SK-N-MC (cell line): Measurements from ENCODE around the gene LYRM4.

Experiments
- EZH2 ChIP-seq: fragments of 200-600 bp; sonication (generic); IDR thresholded peaks from one replicate; pipeline ENCODE4 v1.6.1; 2017; ENCODE audit warnings: antibody characterized with exemption
- FOXP2 ChIP-seq: optimal IDR thresholded peaks from 2 replicates; pipeline ENCODE3; 2011; ENCODE audit warnings: mild to moderate bottlenecking, moderate library complexity; ENCODE audit not compliant: insufficient read depth; ENCODE audit errors: extremely low read length, control extremely low read depth
- POLR2AphosphoS5 ChIP-seq: IDR thresholded peaks from 2 replicates; pipeline ENCODE4 v1.6.1; 2012; ENCODE audit warnings: mild to moderate bottlenecking, low read depth, low read length, borderline replicate concordance

DNA sequence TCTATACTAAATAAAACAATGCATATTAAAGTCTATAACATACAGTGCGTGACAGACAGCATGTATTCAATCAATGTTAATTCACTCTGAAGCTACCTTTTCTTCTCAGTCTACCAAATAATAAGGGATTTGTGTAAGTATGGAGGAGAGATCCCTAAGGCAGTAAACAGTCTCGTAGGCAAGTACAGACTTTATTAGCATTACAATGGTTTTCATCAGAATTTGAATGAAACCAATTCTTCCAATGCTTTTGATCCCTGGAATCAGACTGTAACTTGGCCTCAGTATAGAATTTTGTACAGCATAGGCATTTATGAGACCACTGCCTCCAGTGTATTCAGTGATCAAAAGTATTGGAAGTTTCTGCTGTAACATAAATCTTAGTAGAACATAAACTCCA lies 19.5 kb downstream of the LYRM4 start:
- TF ChIP-seq POLR2AphosphoS5 (no peak), EZH2 (no peak), FOXP2 (no peak)
